GM21423 (cell line): ENCODE results near the gene MID1.

Source experiments
- ATAC-seq: cut with Tn5 transposase; IDR thresholded peaks from one replicate; pipeline ENCODE4 v1.9.1; 2021; ENCODE audit warnings: mild to moderate bottlenecking, moderate library complexity; ENCODE audit not compliant: unreplicated experiment

MID1 gene

DNA sequence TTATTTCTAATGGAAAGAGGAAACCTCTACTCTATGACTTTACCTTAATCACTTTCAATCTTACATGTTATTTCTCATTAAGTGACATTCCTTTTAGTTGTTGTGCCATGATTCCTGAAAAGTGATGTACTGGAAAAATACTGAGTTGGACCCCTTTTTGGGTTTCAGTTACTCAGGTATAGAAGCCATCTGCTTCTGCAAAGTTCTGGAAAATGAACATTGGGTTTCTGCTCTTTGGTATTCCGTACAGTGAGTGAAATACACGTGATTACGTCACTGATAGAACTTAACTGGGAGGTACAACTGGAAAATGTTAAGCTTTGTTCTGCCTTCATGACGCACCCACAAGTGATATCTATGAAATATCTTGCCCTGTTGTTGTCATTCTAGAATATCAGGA, 114.7 kb downstream of the MID1 start:
- ATAC-seq, result no peak

DNA sequence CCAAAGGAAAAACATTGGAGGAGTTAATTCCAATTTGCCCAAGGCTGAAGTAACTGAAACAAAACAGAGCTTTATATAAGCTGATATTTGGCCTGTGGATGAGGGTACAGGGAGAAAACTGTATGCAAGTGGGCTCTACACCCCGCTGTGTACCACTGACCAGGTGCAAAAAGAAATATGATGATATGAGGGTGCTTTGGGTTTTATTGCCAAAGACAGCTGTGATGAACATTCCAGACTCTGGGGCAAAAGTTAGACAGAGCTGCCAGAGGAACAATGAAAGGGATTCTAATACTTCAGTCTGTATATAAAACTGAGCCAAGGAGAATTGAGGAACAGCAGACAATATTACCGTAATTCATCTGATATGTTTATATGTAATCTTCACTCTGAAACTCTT, 117.4 kb downstream of the MID1 start:
- ATAC-seq, result no peak

GRCh38 chrX:10501611-10502010, 118.8 kb downstream of the MID1 start:
- ATAC-seq, result no peak

GRCh38 chrX:10496345-10496965, 123.9 kb downstream of the MID1 start:
- no peak for ATAC-seq

GRCh38 chrX:10495677-10496076, 124.7 kb downstream of the MID1 start:
- ATAC-seq, result no peak

- ATAC-seq, result no peak
Observed at GRCh38 chrX:10492250-10492649, 128.1 kb downstream of the MID1 start.

GRCh38 chrX:10486373-10486772, 134.0 kb downstream of the MID1 start:
- ATAC-seq, result no peak

DNA sequence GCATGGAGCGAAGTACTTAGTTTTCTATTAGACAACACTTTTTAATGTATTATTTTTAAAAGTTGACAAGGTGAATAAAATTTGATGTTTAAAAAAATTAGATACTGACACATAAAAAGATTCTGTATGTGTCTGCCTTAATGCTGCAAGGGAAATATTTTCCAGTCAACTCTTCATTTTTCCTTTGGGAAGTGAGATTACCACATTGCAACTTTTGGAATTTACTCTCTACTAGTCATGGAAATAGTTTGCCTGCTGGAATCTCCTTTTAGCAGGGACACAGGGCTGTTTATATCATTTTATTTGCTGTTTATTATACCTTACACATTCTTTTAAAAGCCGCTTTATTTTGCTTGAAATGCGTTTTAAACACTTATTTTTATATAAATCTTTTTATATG, 135.1 kb downstream of the MID1 start:
- no peak for ATAC-seq

DNA sequence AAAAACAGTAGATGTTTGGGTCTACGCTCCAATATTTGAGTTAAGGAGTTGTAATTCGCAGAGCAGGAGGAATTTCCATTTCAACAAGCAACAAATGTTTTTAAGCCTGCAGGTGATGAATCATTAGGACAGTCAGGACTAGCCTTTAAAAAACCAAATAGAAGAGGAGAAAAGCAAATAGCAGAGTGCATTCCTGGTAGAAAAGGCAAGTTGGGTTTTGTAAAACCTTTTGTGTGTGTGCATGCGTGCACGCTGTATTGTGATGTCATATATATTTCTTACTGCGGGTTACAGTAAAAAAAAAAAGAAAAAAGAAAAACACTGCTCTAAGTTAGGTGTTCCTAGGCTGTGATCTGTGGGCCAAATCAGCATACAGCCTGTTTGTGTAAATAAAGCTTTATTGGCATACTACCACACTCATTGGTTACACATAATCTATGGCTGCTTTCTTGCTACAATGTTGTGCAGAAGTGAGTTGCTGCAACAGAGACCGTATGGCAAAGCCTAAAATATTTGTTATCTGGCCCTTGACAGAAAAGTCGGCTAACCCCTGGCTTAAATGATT, 135.6 kb downstream of the MID1 start:
- ATAC-seq, result no peak

GRCh38 chrX:10483191-10483831, 137.1 kb downstream of the MID1 start:
- ATAC-seq, result no peak

- ATAC-seq, result no peak
Observed at GRCh38 chrX:10482708-10483107, 137.7 kb downstream of the MID1 start.

DNA sequence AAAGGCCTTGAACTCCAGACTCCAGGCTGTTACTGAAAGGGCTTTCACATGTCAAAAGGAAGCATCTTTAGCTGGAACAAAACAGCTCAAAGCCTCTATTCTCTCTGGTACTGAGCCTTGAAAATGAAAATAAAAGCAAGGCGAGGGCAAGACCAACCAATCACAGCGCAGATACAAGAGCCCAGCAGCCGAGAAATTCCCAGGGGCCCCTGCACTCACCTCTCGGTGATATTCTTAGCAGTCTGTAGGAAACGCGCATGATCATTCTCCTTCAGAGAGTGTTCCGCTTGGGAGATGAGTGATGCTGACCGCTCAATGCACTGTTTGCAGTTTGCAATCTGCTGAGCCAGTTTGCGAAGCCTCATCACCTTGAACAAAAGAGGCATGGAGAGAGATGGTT, 138.1 kb downstream of the MID1 start:
- ATAC-seq, result peak; percentile 98

DNA sequence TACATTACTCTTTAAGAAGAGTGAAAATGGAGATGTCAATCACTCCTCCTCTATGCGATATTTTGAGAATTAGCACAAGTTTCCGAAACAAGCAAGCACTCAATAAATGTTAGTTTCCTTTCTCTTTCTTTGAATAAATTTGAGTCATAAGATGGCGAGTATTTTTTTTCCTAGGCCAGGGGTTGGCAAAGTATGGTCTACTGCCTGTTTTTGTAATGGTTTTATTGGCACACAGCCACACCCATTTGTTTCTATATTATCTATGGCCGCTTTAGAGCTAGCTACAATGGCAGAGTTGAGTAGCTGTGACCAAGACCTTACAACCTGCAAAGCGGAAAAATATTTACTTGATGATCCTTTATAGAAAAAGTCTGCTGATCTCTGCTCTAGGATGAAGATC, 139.5 kb downstream of the MID1 start:
- no peak for ATAC-seq

DNA sequence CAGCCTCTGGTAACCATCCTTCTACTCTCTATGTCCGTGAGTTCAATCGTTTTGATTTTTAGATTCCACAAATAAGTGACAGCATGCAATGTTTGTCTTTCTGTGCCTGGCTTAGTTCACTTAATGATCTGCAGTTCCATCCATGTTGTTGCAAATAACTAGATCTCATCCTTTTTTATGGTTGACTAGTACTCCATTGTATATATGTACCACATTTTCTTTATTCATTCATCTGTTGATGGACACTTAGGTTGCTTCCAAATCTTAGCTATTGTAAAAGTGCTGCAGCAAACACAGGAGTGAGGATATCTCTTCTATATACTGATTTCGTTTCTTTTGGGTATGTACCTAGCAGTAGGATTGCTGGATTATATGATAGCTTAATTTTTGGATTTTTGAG, 140.9 kb downstream of the MID1 start:
- no peak for ATAC-seq

DNA sequence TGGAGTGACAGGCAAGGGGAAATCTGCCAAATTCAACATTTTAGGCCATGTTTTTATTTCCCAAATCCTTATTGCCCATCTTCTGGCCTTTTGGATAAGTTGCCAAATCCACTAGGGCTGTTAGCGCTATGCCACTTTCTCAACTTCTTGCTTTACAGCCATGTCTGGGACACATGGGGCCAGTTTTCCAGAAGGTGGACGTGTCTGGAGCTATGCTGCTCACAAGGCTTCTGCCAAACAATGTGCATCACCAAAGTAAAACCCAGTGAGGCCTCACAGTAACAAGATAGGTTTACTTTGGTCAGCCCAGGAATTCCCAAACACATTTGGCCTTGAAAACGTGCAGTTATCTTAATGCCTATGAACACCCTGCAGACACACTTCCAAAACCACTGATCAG, 142.9 kb downstream of the MID1 start:
- no peak for ATAC-seq

DNA sequence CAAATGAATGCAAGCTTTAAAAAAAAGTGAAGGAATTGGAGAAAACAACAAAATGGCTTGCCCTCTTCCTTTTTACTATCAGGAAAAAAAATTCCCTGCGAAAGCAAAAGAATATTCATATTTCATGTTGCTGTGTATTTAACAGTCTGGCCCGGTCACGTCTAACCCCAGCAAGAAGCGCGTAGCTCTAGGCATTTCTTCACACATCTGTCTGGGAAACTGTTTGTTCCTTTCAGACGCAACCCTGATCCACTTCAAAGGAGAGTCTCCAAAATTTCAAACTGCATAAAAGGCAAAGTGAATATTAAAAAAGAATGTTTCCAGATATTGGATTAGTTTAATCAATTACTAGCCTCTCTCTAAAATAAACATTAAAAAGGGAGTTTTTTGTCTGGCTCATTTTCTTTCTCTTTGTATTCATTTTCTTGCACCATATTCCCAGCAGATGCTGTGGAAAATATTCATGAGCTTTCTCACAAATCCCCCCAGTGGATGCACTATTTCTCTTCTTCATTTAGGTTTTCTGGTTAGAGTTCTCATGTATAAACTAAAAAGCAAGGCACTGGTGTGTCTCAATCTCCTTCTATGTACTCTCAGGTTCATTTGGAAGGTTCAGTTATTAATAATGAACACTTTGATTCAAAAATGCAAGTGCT, 145.3 kb downstream of the MID1 start:
- no peak for ATAC-seq

- ATAC-seq, result no peak
Observed at GRCh38 chrX:10474510-10474909, 145.9 kb downstream of the MID1 start.

DNA sequence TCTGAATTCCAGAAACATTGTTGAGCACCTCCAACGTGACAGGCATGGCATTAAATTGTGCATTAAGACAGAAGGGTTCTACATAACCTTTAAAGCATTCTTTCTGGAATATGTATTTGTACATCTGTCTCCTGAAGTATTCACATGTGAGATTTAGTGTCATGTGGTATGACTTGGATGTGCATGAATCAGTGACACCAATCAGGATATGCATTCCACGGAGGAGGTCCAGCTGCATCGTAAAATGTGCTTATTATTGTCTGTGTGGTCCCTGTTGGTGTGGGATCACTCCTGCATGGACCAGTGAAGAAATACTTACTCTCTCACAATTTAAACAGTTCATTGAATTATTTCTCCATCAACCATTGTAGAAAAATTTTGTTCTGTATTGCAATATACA, 149.0 kb downstream of the MID1 start:
- ATAC-seq, result no peak

DNA sequence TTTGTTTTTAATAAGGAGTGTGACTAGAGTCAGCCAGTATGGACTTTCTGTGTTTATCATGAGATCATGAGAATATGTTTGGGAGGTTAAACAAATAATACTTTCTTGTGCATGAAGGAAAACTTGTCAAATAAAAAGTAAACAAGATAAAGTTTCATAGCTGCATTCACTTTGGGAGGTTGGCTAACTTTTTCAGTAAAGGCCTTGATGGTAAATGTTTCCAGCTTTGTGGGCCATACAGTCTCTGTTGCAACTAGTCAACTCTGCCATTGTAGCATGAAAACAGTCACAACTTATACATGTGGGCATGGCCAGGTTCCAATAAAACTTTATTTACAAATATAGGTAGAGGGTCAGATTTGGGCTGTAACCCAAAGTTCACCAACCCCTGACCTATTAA, 150.4 kb downstream of the MID1 start:
- no peak for ATAC-seq

DNA sequence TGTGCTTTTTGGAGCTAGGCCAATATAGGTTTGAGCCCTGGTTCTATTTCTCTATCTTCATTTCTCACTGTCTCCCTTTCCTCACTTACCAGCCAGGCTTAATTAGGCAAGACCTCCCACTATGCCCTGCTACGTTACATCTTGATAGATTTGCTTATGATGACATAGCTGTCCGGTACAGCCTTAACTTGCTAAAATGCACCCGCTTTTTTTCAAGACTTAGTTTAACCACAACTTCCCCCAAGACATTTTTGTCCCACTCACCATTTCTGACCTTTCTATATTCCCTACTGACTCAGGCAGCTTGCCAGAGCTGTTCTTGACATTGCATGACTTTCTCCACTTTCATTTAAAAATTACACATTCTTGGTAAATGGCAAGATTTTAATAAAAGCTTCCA, 152.6 kb downstream of the MID1 start:
- ATAC-seq, result no peak

DNA sequence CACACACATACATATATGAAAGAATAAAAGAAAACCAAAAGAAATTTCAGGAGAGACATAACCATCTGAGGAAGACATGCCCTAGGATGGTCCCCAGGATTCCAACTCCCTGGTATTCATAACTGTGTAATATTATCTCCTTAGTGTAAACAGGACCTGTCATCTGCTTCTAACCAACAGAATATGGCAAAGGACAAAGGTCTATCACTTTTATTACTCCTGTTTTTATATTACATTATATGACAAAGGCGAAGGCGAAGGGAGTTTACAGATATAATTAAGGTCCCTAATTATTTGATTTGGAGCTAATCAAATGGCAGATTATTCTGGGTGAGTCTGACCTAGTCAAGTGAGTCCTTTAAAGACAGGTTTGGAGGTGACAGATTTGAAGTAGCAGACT, 155.1 kb downstream of the MID1 start:
- no peak for ATAC-seq

DNA sequence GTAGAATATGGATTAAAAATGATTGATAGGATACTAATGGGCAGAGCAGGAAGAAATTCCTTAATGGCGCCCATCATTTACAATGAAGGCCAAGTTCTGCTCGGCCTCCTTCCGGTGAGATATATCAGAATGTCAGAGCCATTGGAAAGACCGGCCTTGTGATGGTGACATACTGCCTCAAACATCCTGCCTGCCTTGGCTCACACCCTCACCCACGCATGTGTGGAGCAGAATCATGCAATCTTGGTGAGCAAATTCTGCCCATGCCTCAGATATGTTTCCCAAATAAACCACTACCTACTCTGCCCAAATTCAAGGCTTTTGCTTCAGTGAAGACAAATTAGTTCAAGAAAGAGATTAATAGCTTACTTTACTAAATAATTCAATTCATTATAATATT, 163.3 kb downstream of the MID1 start:
- ATAC-seq, result no peak
